Fibroblast of lung (primary cell): Measurements from ENCODE around the gene CFAP119. TPM values are rescaled to one million over a fixed set of nuclear protein-coding genes. Genes with fewer than 3 reads are reported as not detected.

Experiments used
- DNase-seq, 2 donors: peaks; one replicate each; pipeline versions ENCODE4 v3.0.0 to v3.0.0-alpha.2; 2010; ENCODE audit warnings: low read depth in 2 of 2
- H2AFZ ChIP-seq: 2 replicates; pipeline ENCODE4 v1.5.1; 2012; ENCODE audit warnings: low read length, control low read depth, inconsistent platforms
- H3K27ac ChIP-seq: 2 replicates; pipeline ENCODE4 v1.5.1; 2011; ENCODE audit warnings: low read length, control low read depth; ENCODE audit not compliant: insufficient read depth
- H3K27me3 ChIP-seq: 2 replicates; pipeline ENCODE4 v1.5.1; 2011; ENCODE audit warnings: mild to moderate bottlenecking, low read length; ENCODE audit not compliant: control insufficient read depth, insufficient read depth
- H3K36me3 ChIP-seq: 2 replicates; pipeline ENCODE4 v1.5.1; 2011; ENCODE audit warnings: low read length; ENCODE audit not compliant: control insufficient read depth, insufficient read depth
- H3K4me1 ChIP-seq: 2 replicates; pipeline ENCODE4 v1.5.1; 2011; ENCODE audit warnings: low read length; ENCODE audit not compliant: control insufficient read depth, insufficient read depth; ENCODE audit errors: extremely low read depth
- H3K4me2 ChIP-seq: 2 replicates; pipeline ENCODE4 v1.5.1; 2011; ENCODE audit warnings: low read length, control low read depth; ENCODE audit not compliant: insufficient read depth; ENCODE audit errors: extremely low read depth
- H3K4me3 ChIP-seq, 4 experiments: fragments of 200-600 bp in 1 of 4; sonication (generic) in 1 of 4; replicated peaks in 1 of 4; 2 replicates each; pipeline ENCODE4 v1.5.1; 2011 to 2016; ENCODE audit warnings: low read length in 4 of 4, low read depth in 3 of 4, mild to moderate bottlenecking in 3 of 4, control low read depth in 2 of 4, inconsistent platforms in 1 of 4, mixed read lengths in 1 of 4; ENCODE audit not compliant: insufficient read depth in 1 of 4; ENCODE audit errors: control extremely low read depth in 1 of 4
- H3K79me2 ChIP-seq: 2 replicates; pipeline ENCODE4 v1.5.1; 2012; ENCODE audit warnings: mild to moderate bottlenecking, low read length, inconsistent platforms; ENCODE audit not compliant: control insufficient read depth, insufficient read depth
- H3K9ac ChIP-seq: 2 replicates; pipeline ENCODE4 v1.5.1; 2011; ENCODE audit warnings: mild to moderate bottlenecking, low read length, control low read depth; ENCODE audit not compliant: insufficient read depth
- H3K9me3 ChIP-seq: 2 replicates; pipeline ENCODE4 v1.5.1; 2012; ENCODE audit warnings: low read depth, low read length; ENCODE audit not compliant: control insufficient read depth, insufficient read depth
- H4K20me1 ChIP-seq: 2 replicates; pipeline ENCODE4 v1.5.1; 2011; ENCODE audit warnings: low read length; ENCODE audit not compliant: control insufficient read depth, insufficient read depth; ENCODE audit errors: extremely low read depth
- EZH2 ChIP-seq: IDR thresholded peaks from 2 replicates; pipeline ENCODE4 v1.5.1; 2012; ENCODE audit warnings: low read length, control low read depth, mild to moderate bottlenecking; ENCODE audit errors: missing control alignments
- polyA plus RNA-seq, 2 donors: library from polyadenylated mRNA; depleted of rRNA in 1 of 2; stranded (reverse) in 1 of 2; unstranded in 1 of 2; fragments of >200 nt; gene quantifications; 2 replicates each; pipeline ENCODE4 v1.2.1, GENCODE V29; 2011 to 2012; ENCODE audit warnings: missing spikeins in 1 of 2
- total RNA-seq: library from RNA; depleted of rRNA; stranded (reverse); fragments of >200 nt; gene quantifications from 2 replicates; pipeline ENCODE4 v1.2.1, GENCODE V29; 2014
- TF ChIP-seq, protein P1 (sequence below), 2 donors: IDR thresholded peaks in 1 of 2; conservative IDR thresholded peaks in 1 of 2; 1 replicate in 1 of 2; 2 replicates in 1 of 2; pipeline ENCODE4 v1.5.1; 2011 to 2012; ENCODE audit warnings: low read length in 2 of 2, control low read depth in 1 of 2, inconsistent platforms in 1 of 2, low read depth in 1 of 2, mild to moderate bottlenecking in 1 of 2

CFAP119 gene
- total and polyA plus RNA-seq, 2 donors (not counting 1 experiment from before 2014, with no cell fraction given): 1.3 to 1.5 TPM

- TF ChIP-seq, protein P1, sequence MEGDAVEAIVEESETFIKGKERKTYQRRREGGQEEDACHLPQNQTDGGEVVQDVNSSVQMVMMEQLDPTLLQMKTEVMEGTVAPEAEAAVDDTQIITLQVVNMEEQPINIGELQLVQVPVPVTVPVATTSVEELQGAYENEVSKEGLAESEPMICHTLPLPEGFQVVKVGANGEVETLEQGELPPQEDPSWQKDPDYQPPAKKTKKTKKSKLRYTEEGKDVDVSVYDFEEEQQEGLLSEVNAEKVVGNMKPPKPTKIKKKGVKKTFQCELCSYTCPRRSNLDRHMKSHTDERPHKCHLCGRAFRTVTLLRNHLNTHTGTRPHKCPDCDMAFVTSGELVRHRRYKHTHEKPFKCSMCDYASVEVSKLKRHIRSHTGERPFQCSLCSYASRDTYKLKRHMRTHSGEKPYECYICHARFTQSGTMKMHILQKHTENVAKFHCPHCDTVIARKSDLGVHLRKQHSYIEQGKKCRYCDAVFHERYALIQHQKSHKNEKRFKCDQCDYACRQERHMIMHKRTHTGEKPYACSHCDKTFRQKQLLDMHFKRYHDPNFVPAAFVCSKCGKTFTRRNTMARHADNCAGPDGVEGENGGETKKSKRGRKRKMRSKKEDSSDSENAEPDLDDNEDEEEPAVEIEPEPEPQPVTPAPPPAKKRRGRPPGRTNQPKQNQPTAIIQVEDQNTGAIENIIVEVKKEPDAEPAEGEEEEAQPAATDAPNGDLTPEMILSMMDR (conservative IDR thresholded peaks at IDR 0.05 in 1 of 2, IDR thresholded peaks at IDR 0.05 in 1 of 2; ENCODE audit: low read depth in 1 of 2, low read length in 2 of 2): no peak
- TF ChIP-seq EZH2: no peak
These were observed 11.7 kb downstream of the CFAP119 start for GRCh38 chr16:30750201-30750600.

GRCh38 chr16:30748634-30749445 lies 13.0 kb downstream of the CFAP119 start:
- Histone ChIP-seq H3K27ac (peak overlapping the region; percentile 61), H3K9ac (peak overlapping the region; percentile 72), H3K36me3 (peaks cover 15% of the 10 kb centered on the region), H3K4me1 (peaks cover 7% of the 10 kb centered on the region), H4K20me1 (no peaks in the 10 kb centered on the region), H3K9me3 (no peaks in the 10 kb centered on the region), H3K4me2 (peak overlapping the region; percentile 82), H3K4me3 (peak overlapping the region; percentile 62 to 75 (median 65)), H3K79me2 (peaks cover 16% of the 10 kb centered on the region), H2AFZ (no peak overlapping the region), H3K27me3 (no peaks in the 10 kb centered on the region)
- TF ChIP-seq, protein P1 (conservative IDR thresholded peaks at IDR 0.05 in 1 of 2, IDR thresholded peaks at IDR 0.05 in 1 of 2; ENCODE audit: low read depth in 1 of 2, low read length in 2 of 2): no peak
- TF ChIP-seq EZH2: no peak
- DNase-seq: peak; percentile 23 to 50

More at GRCh38 chr16:30750201-30750600, 11.7 kb downstream of the CFAP119 start:
- Histone ChIP-seq H3K36me3 (peaks cover 18% of the 10 kb centered on the region), H3K4me1 (peaks cover 7% of the 10 kb centered on the region), H3K27me3 (no peaks in the 10 kb centered on the region), H3K27ac (no peak overlapping the region), H3K4me3 (no peak overlapping the region), H3K9ac (no peak overlapping the region), H4K20me1 (no peaks in the 10 kb centered on the region), H3K4me2 (no peak overlapping the region), H3K9me3 (no peaks in the 10 kb centered on the region), H2AFZ (no peak overlapping the region), H3K79me2 (peaks cover 16% of the 10 kb centered on the region)
- no peak for DNase-seq

DNA sequence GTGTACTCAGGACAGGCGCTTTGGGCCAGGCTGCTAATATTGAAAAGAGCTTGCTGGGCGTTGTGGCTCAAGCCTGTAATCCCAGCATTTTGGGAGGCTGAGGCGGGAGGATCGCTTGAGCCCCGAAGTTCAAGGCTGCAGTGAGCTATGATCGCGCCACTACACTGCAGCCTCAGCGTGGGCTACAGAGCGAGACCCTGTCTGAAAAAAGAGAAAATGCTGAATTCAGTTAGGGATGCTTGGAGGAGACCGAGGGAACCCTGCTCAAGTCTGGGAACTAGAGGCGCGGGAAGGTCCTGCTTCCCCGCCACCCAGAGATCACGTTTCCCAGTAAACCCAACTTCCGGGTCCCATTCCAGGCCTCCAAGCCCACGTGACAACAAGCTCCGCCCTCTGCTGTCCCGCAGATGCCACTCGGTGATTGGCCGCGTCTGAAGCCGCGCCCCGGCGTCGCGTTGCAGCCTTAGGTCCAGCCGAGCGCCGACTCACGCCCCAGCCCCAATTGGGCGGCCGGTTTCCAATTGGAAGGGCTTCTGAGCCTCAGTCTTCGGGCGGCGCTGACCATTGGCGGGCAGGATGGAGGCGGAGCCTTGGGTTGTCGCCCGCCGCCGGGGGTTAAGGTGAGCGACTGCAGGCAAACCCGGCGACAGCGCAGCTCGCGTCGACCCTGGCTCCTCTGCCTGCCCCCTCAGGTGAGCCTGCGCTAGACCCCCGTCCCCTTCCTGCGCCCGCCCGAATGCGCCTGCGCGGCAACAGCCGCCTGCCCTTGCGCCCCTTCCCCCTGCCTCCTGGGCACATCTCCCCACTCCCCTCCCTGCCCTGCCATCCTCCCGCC lies 13.8 kb downstream of the CFAP119 start, which contains the start of gene PHKG2:
TSS of gene PHKG2 (plus strand) at position 627 of the 835 bp plus-strand sequence. CDS start 396 bp downstream, outside the sequence.
- TF ChIP-seq, protein P1 (conservative IDR thresholded peaks at IDR 0.05 in 1 of 2, IDR thresholded peaks at IDR 0.05 in 1 of 2; ENCODE audit: low read depth in 1 of 2, low read length in 2 of 2): no peak
- no peak for TF ChIP-seq EZH2
- Histone ChIP-seq H2AFZ (peak within 1 kb of the TSS; percentile 91), H3K36me3 (peaks cover 15% of the 10 kb centered on the region), H3K9me3 (no peaks in the 10 kb centered on the region), H3K4me2 (peak within 1 kb of the TSS; percentile 92), H3K27me3 (no peaks in the 10 kb centered on the region), H3K4me1 (peaks cover 7% of the 10 kb centered on the region), H3K27ac (peak within 1 kb of the TSS; percentile 87), H3K9ac (peak within 1 kb of the TSS; percentile 72), H4K20me1 (no peaks in the 10 kb centered on the region), H3K4me3 (peak within 1 kb of the TSS; percentile 62 to 75 (median 65)), H3K79me2 (peaks cover 16% of the 10 kb centered on the region)
- DNase-seq: peak; percentile 98
